ENCODE results near the gene MLEC.

Gene MLEC

GRCh38 chr12:120686690-120687577 lies at the start of gene MLEC:
Gene MLEC (plus strand): TSS chr12:120687149. CDS start chr12:120687297, 148 bp downstream.
- peak; percentile 100 for DNase-seq

GRCh38 chr12:120639771-120640721 lies 46.9 kb upstream of the MLEC start, which contains the start of gene CABP1:
Gene CABP1 (plus strand): TSS chr12:120640626. CDS start chr12:120640686, 60 bp downstream.
- no peak for DNase-seq

GRCh38 chr12:120640861-120641833 lies 45.8 kb upstream of the MLEC start:
- peak; percentile 15 for DNase-seq

- no peak for DNase-seq
Measured at GRCh38 chr12:120642121-120642520, 44.8 kb upstream of the MLEC start.

- DNase-seq = no peak
Measured at GRCh38 chr12:120642826-120643225, 44.1 kb upstream of the MLEC start.

- DNase-seq = no peak
Measured at GRCh38 chr12:120643574-120643973, 43.4 kb upstream of the MLEC start.

- DNase-seq = no peak
Measured at GRCh38 chr12:120646044-120646443, 40.9 kb upstream of the MLEC start.

- DNase-seq = no peak
Measured at GRCh38 chr12:120647375-120647755, 39.6 kb upstream of the MLEC start.

- no peak for DNase-seq
Measured at GRCh38 chr12:120649442-120650232, 37.3 kb upstream of the MLEC start.

GRCh38 chr12:120650233-120650690 lies 36.7 kb upstream of the MLEC start:
- no peak for DNase-seq

GRCh38 chr12:120651821-120652220 lies 35.1 kb upstream of the MLEC start:
- no peak for DNase-seq

GRCh38 chr12:120652656-120653435 lies 34.1 kb upstream of the MLEC start:
- DNase-seq = no peak

- DNase-seq = no peak
Measured at GRCh38 chr12:120653611-120654010, 33.3 kb upstream of the MLEC start.

- no peak for DNase-seq
Measured at GRCh38 chr12:120654656-120655055, 32.3 kb upstream of the MLEC start.

- no peak for DNase-seq
Measured at GRCh38 chr12:120656008-120656407, 30.9 kb upstream of the MLEC start.

GRCh38 chr12:120658286-120659150 lies 28.4 kb upstream of the MLEC start:
- DNase-seq = no peak

- no peak for DNase-seq
Measured at GRCh38 chr12:120659151-120659525, 27.8 kb upstream of the MLEC start.

GRCh38 chr12:120661432-120661831 lies 25.5 kb upstream of the MLEC start:
- no peak for DNase-seq

GRCh38 chr12:120662879-120663278 lies 24.1 kb upstream of the MLEC start:
- DNase-seq = no peak

All from KG1 (cell line).